ENCODE measurements around the gene FAF1.
"Not testable (repeated sequence)": the region's sequence is repeated elsewhere in the genome, so short reads cannot be mapped to it uniquely, and the experiment has no call there.

Gene FAF1

GRCh38 chr1:50724626-50725286 is 235.3 kb downstream of the FAF1 start:
- DNase-seq (ENCODE audit: low read depth) = no peak
- no peak overlapping the region for H3K4me3 ChIP-seq (ENCODE audit: low read depth, low read length)

DNA sequence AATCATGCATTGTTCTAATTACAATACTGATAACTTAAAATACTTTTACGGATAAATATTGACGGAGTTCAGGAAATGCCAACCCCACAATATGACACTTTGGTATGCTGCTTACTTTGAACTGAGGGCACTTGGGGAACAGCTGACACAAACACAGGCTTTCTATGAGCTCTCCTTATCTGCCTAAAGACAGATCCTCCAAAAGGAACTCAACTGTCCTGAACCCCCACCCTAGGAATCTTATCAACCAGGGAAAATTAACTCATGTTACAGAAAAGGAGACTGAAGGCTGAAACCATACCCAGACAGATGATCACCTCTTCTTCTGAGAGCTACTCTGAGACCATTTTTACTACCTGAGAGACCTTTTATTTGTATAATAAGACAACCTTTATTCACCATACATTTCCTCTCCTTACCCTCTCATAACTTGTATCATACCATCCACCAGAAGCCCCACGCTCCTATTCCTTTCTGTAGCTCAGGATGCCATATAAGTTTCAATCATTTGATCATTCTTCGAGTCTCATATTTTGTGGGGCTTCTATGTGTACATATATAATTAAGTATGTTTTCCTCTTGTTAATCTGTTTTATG is 239.5 kb downstream of the FAF1 start:
- no peak overlapping the region for H3K4me3 ChIP-seq (ENCODE audit: low read depth, low read length)
- no peak for DNase-seq (ENCODE audit: low read depth)

- no peak overlapping the region for H3K4me3 ChIP-seq (ENCODE audit: low read depth, low read length)
- no peak for DNase-seq (ENCODE audit: low read depth)
Measured at GRCh38 chr1:50719126-50719525, 240.9 kb downstream of the FAF1 start.

GRCh38 chr1:50717327-50717726 is 242.7 kb downstream of the FAF1 start:
- DNase-seq (ENCODE audit: low read depth) = no peak
- H3K4me3 ChIP-seq (ENCODE audit: low read depth, low read length) = no peak overlapping the region

DNA sequence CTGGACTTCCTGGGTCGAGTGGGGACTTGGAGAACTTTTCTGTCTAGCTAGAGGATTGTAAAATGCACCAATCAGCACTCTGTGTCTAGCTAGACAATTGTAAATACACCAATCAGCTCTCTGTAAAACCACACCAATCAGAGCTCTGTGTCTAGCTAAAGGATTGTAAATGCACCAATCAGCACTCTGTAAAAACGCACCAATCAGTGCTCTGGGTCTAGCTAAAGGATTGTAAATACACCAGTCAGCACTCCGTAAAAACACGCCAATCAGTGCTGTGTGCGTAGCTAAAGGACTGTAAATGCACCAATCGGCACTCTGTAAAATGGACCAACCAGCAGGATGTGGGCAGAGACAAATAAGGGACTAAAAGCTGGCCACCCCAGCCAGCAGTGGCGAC is 243.6 kb downstream of the FAF1 start:
- not testable (repeated sequence) for H3K4me3 ChIP-seq (ENCODE audit: low read depth, low read length); DNase-seq (ENCODE audit: low read depth)

DNA sequence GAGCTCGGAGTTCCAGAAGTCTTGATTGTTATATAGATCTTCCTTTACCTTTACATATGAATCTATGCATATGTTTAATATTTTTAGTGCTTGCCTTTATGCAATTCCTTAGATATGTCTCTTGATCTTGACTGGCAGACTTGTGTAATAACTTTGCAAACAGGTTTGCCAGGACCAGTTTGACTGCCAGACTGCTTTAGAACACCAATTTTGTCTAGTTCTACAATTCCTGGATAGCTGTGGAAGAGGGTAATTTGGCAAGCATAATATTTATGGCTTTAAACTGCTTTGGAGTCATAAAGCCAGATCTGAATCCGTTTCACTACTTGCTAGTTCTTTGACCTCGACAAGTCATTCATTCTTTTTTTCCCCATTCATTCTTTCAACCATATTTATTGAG is 250.0 kb downstream of the FAF1 start:
- DNase-seq (ENCODE audit: low read depth) = no peak
- no peak overlapping the region for H3K4me3 ChIP-seq (ENCODE audit: low read depth, low read length)

- no peak overlapping the region for H3K4me3 ChIP-seq (ENCODE audit: low read depth, low read length)
- no peak for DNase-seq (ENCODE audit: low read depth)
Measured at GRCh38 chr1:50707824-50708223, 252.2 kb downstream of the FAF1 start.

GRCh38 chr1:50705699-50706098 is 254.4 kb downstream of the FAF1 start:
- no peak overlapping the region for H3K4me3 ChIP-seq (ENCODE audit: low read depth, low read length)
- no peak for DNase-seq (ENCODE audit: low read depth)

DNA sequence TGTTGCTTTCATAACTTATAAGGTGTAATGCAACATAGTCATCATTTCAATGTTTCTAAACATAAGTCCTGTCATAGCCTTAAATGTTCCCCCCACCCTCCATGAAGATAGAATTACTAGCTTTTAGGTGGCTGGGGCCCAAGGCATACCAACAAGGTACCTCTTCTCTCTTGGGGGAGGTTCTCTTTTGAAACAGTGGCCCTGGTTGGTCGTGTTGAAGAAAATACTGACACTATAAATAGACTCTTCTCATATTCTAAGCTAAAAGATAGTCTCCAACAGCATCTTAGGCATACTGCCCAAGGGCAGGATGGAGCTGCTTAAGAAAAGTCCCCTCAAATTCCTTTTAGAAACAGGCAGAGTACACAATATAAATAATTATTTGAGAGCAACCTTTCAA is 255.0 kb downstream of the FAF1 start:
- no peak overlapping the region for H3K4me3 ChIP-seq (ENCODE audit: low read depth, low read length)

GRCh38 chr1:50704126-50704525 is 255.9 kb downstream of the FAF1 start:
- DNase-seq (ENCODE audit: low read depth) = no peak
- no peak overlapping the region for H3K4me3 ChIP-seq (ENCODE audit: low read depth, low read length)

More for the DNA sequence above, 255.0 kb downstream of the FAF1 start:
- DNase-seq (ENCODE audit: low read depth) = no peak

- no peak for DNase-seq (ENCODE audit: low read depth)
- H3K4me3 ChIP-seq (ENCODE audit: low read depth, low read length) = no peak overlapping the region
Measured at GRCh38 chr1:50703240-50703639, 256.8 kb downstream of the FAF1 start.

- no peak for DNase-seq (ENCODE audit: low read depth)
- no peak overlapping the region for H3K4me3 ChIP-seq (ENCODE audit: low read depth, low read length)
Measured at GRCh38 chr1:50702395-50702794, 257.7 kb downstream of the FAF1 start.

- no peak overlapping the region for H3K4me3 ChIP-seq (ENCODE audit: low read depth, low read length)
- DNase-seq (ENCODE audit: low read depth) = no peak
Measured at GRCh38 chr1:50701706-50702317, 258.3 kb downstream of the FAF1 start.

DNA sequence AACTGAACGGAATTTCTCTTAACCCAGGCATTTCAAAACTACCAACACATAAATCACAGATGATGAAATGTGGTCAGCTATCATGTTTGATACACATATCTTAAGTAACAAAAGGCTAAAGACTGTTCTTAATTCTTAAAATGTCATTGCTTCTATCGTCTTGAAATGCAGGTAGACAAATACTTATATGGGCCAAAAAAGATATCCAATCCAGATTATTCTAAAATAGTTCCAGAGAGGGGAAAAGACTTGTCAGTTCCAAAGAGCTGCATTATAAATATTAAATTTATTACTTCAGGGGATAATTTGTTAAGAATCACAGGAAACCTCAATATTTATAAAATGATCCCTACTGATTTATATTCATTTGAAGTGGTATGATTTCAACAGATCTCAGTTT is 259.4 kb downstream of the FAF1 start:
- DNase-seq (ENCODE audit: low read depth) = no peak
- H3K4me3 ChIP-seq (ENCODE audit: low read depth, low read length) = no peak overlapping the region

- H3K4me3 ChIP-seq (ENCODE audit: low read depth, low read length) = no peak overlapping the region
- no peak for DNase-seq (ENCODE audit: low read depth)
Measured at GRCh38 chr1:50700214-50700613, 259.9 kb downstream of the FAF1 start.

GRCh38 chr1:50699795-50700194 is 260.3 kb downstream of the FAF1 start:
- H3K4me3 ChIP-seq (ENCODE audit: low read depth, low read length) = no peak overlapping the region
- no peak for DNase-seq (ENCODE audit: low read depth)

GRCh38 chr1:50697440-50698421 is 262.3 kb downstream of the FAF1 start:
- H3K4me3 ChIP-seq (ENCODE audit: low read depth, low read length) = no peak overlapping the region
- no peak for DNase-seq (ENCODE audit: low read depth)

DNA sequence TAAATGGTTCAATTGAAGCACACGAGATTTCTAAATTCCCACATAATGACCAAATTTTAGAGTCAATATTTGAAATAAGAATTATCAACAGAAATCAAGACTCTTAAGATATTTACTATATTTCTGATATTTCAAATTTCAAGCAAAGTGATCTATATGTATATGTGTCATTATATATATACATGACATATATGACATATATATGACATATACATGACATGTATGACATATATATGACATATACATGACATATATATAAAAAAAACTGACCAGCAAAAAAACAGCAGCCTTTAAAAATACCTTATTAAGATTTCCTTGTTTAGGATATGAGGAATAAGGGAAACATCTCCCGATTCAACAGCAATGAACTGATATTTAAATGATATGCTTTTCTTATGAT is 266.2 kb downstream of the FAF1 start:
- H3K4me3 ChIP-seq (ENCODE audit: low read depth, low read length) = no peak overlapping the region
- no peak for DNase-seq (ENCODE audit: low read depth)

DNA sequence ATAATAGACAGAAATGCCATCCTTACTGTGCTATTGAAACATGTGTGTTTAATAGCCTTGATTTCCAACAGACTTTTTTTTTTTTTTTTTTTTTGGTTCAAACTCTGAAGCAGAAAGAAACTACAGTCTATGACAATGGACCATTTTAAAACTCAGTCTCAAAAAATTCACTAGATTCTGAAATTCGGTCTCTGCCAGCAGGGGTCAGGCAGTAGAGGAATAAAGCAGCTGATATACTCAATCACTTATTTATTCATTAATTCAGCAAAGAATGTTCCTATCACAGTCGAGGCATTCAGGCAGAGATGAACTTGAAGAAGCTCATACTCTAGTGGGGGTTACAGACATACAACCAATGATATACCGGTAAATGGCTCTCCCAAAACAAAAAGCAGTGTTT is 275.9 kb downstream of the FAF1 start:
- no peak for DNase-seq (ENCODE audit: low read depth)
- H3K4me3 ChIP-seq (ENCODE audit: low read depth, low read length) = no peak overlapping the region

GRCh38 chr1:50681931-50682330 is 278.1 kb downstream of the FAF1 start:
- no peak for DNase-seq (ENCODE audit: low read depth)
- H3K4me3 ChIP-seq (ENCODE audit: low read depth, low read length) = no peak overlapping the region

Data from skeletal muscle cell (primary cell).